ENCODE measurements around the gene AIP. TPM values are rescaled to one million over a fixed set of nuclear protein-coding genes. Genes with fewer than 3 reads are reported as not detected.

AIP gene
- total RNA-seq, 1 experiment from 2014 or later: 87.8 TPM

- ChIA-PET CTCF (interaction anchor here (0.6 to 0.7 kb wide), 3 partner anchors 31 to 204 kb away, joined by 3 to 7 read pairs (median 6); partner anchors contain the start of gene PPP1CA), POLR2A (interaction anchor here (0.6 kb wide), 1 partner anchor 15 kb away, joined by 3 read pairs; the partner anchor contains the start of gene AIP)
- intact Hi-C loops (cut with micrococcal nuclease; ENCODE audit: unreplicated experiment): no loop called here
- H3K4me1 ChIP-seq (ENCODE audit: control insufficient read depth, insufficient read depth, low read length): peaks cover 43% of the 10 kb centered on the region
- ATAC-seq (no peak), DNase-seq (ENCODE audit: low read depth, low spot score) (no peak)
- no peaks in the 10 kb centered on the region for H3K27me3 ChIP-seq (ENCODE audit: control insufficient read depth, insufficient read depth, low read length)
- H3K4me3 ChIP-seq (ENCODE audit: low read depth in 2 of 2, low read length in 2 of 2): peak overlapping the region; percentile 64 to 75
- H3K36me3 ChIP-seq (ENCODE audit: control insufficient read depth, insufficient read depth, low read length): peaks cover 2% of the 10 kb centered on the region; the same call in 1 of the 2 replicates
- H3K27ac ChIP-seq (ENCODE audit: low read length): peak overlapping the region; percentile 64
- TF ChIP-seq POLR2AphosphoS5 (IDR thresholded peaks at IDR 0.05; ENCODE audit: low read depth, low read length): no peak
- TF ChIP-seq SIN3A (IDR thresholded peaks at IDR 0.05; ENCODE audit: borderline replicate concordance, insufficient read depth, low read depth, low read length): no peak
- no peak for TF ChIP-seq CTCF (IDR thresholded peaks at IDR 0.05)
- no peak for TF ChIP-seq TCF7L2 (IDR thresholded peaks at IDR 0.05; ENCODE audit: low read depth, low read length)
- TF ChIP-seq REST (IDR thresholded peaks at IDR 0.05; ENCODE audit: insufficient read depth in 1 of 2, low read depth in 2 of 2, low read length in 1 of 2): no peak
- in situ Hi-C loops (cut with HindIII; ENCODE audit: low pct_unique_long_range_greater_than_20kb, low sequenced_read_pairs): no loop called here
- no TSS peak for BruUV-seq (replicated peaks)
- no peaks in the 10 kb centered on the region for H3K9me3 ChIP-seq (ENCODE audit: control insufficient read depth, insufficient read depth, low read depth, low read length)
Observed at GRCh38 chr11:67468056-67468455, 14.8 kb upstream of the AIP start.

- peaks cover 40% of the 10 kb centered on the region for H3K4me1 ChIP-seq (ENCODE audit: control insufficient read depth, insufficient read depth, low read length)
- peak; percentile 3 for ATAC-seq
- no TSS peak for BruUV-seq (replicated peaks)
Observed at GRCh38 chr11:67468456-67468758, 14.4 kb upstream of the AIP start.

More at GRCh38 chr11:67468456-67468758, 14.4 kb upstream of the AIP start:
- Histone ChIP-seq H3K27me3 (ENCODE audit: control insufficient read depth, insufficient read depth, low read length) (no peaks in the 10 kb centered on the region), H3K36me3 (ENCODE audit: control insufficient read depth, insufficient read depth, low read length) (peaks cover 2% of the 10 kb centered on the region; the same call in 1 of the 2 replicates), H3K27ac (ENCODE audit: low read length) (peak overlapping the region; percentile 64), H3K9me3 (ENCODE audit: control insufficient read depth, insufficient read depth, low read depth, low read length) (no peaks in the 10 kb centered on the region), H3K4me3 (ENCODE audit: low read depth in 2 of 2, low read length in 2 of 2) (peak overlapping the region; percentile 64 to 75)
- in situ Hi-C loops (cut with HindIII; ENCODE audit: low pct_unique_long_range_greater_than_20kb, low sequenced_read_pairs): no loop called here
- intact Hi-C loops (cut with micrococcal nuclease; ENCODE audit: unreplicated experiment): no loop called here
- no peak for TF ChIP-seq CTCF (IDR thresholded peaks at IDR 0.05)
- DNase-seq (ENCODE audit: low read depth, low spot score): no peak
- POLR2A ChIA-PET: interaction anchor here (0.6 kb wide), 1 partner anchor 15 kb away, joined by 3 read pairs; the partner anchor contains the start of gene AIP
- CTCF ChIA-PET: interaction anchor here (0.6 to 0.7 kb wide), 4 partner anchors 32 to 203 kb away, joined by 3 to 7 read pairs (median 4); partner anchors contain the start of gene PPP1CA

Data from Panc1 (cell line).